GM19438 (cell line): Measurements from ENCODE around the gene REPIN1.
A peak's percentile ranks its signal among the peaks of the same experiment; 100 is the strongest.

Experiments used
- ATAC-seq: cut with Tn5 transposase; IDR thresholded peaks from one replicate; pipeline ENCODE4 v1.9.1; 2021; ENCODE audit warnings: low read depth; ENCODE audit not compliant: unreplicated experiment

REPIN1 gene

GRCh38 chr7:150368096-150368883, at the start of gene REPIN1:
Gene REPIN1 (plus strand): TSS chr7:150368822. CDS start chr7:150369712, 890 bp downstream.
- peak; percentile 34 for ATAC-seq

DNA sequence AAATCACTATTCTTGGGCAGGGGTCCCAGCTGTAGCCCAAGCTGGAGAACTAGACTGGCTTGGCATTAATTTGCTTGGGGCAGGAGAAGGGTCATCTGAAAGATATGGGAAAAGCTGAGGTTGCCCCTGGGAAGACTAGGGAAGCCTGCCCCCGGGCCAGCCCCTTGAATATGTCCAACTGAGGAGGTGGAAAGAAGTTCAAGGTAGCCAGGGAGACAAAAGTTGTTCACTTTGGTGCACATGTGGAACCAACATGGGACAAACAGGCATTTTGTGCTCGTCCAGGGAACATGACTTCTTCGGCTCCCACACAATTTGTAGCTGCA, 46.9 kb upstream of the REPIN1 start:
- ATAC-seq: no peak

- ATAC-seq: no peak
Measured at GRCh38 chr7:150322114-150322832, 46.3 kb upstream of the REPIN1 start.

- peak; percentile 58 for ATAC-seq
Measured at GRCh38 chr7:150322833-150323681, 45.6 kb upstream of the REPIN1 start, which contains the start of the genes ACTR3C and LRRC61. Gene ACTR3C (minus strand): TSS chr7:150323545. CDS start chr7:150295296, 28,249 bp downstream. Gene LRRC61 (plus strand): TSS chr7:150323355. CDS start chr7:150336862, 13,507 bp downstream.

DNA sequence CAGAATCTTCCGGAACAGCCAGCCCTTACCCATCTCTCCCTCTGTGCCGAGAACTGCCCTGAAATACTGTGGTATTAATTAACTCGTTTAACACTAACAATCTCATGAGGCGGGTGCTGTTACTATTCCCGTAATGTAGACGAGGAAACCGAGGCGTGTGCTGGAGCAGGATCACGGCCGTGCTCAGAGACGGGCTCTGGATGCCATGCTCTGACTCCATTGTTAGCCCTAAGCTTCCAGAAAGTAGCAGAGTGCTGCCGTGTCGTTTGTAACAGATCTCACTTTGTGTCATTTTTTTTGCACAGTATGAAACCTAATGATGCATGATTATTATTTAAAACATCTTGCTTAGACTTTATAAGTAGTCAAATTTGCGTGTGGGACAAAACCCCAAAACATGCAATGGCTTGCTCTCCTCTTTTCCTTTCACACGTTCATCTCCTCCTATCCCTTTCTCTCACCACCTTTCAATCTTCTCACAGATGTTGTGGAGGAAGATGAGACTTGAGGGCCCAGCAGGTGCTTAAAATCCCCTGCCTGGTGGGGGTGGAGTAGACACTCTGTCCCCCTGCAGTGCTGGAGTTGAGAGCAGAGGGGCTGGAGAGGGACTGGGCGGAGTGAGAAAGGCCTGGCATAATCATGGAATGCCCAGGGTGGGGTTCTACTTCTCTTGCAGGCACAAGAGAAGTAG, 44.8 kb upstream of the REPIN1 start:
- ATAC-seq: peak; percentile 22

DNA sequence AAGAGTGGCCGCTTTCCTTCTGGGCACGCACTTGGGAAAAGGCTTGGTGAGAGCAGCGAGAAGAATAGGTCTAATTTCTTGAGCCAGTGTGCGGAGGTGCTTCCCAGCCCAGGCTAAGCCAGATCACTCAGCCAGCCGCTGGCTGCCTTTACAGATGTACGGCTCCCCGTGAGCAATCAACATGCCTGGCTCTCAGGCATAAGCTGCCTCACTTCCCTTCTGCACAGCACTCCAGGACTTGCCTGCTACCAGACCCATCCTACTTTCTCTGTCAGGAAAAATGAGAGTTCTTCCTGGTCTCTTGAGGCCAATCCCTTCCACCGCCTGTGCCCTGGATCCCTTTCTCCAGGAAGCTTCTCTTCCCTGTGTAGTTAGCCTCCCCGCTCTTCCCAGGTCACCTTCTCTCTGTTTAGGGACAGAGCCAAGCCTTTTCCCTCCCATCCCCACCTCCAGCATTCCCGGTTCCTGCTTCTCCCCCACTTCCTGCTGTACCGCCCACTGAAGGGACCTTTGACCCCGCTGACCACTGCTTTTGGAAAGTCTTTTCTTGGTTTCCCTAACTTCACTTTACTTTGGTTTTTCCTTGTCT, 44.2 kb upstream of the REPIN1 start:
- no peak for ATAC-seq

DNA sequence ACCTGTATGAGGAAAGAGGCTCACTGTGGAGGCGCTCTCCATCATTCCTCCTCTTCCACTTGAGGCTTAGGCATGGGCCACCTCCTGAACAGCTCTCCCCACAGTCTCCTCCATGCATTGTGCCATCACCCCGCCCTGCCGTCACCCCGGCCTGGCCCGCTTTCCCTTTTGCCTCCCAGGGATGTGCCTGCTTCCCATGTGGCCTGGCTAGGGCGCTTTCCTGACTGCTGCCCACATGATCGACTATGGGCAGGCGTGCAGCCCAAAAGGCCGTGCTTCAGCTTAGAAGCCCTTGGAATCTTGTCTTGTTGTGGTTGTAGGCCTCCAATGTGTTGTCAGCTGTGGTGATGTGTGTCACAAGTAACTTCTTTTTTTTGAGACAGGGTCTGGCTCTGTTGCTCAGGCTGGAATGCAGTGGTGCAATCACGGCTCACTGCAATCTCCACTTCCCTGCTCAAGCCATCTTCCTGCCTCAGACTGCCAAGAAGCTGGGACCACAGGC, 43.5 kb upstream of the REPIN1 start:
- ATAC-seq: no peak

DNA sequence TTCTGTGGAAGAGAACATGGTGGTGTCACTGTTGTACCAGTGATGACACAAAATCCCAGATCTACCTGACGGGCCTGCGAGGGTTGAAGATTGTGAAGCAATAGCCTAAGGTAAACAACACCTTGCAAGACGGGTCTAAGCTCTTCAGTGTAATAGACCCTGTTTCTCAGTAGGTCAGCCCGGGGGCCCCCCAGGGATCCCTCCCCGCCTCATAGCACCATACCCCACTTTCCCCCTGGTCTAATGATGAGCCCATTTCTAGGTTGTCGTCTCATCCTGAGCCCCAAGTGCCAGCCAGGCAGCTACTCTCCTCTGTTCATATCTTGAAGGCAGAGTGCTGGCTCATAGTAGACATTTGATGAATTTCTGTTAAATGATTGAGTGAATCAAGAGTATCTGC, 42.7 kb upstream of the REPIN1 start:
- no peak for ATAC-seq

GRCh38 chr7:150326657-150327268, 41.9 kb upstream of the REPIN1 start:
- no peak for ATAC-seq

DNA sequence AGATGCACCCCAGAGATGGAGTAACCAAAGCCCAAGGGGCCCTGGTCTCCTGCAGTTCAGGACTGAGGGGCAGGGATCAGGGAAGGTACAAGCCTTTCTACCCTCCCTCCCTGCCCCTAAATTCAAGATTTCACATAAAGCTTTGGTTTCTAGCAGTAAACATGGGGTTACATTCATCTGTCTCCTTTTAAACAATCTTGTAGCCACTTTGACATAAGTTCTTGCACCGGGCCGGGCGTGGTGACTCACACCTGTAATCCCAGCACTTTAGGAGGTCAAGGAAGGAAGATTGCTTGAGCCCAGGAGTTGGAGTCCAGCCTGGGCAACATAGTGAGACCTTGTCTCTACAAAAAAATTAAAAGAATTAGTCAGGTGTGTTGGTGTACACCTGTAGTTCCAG, 41.3 kb upstream of the REPIN1 start:
- ATAC-seq: no peak

DNA sequence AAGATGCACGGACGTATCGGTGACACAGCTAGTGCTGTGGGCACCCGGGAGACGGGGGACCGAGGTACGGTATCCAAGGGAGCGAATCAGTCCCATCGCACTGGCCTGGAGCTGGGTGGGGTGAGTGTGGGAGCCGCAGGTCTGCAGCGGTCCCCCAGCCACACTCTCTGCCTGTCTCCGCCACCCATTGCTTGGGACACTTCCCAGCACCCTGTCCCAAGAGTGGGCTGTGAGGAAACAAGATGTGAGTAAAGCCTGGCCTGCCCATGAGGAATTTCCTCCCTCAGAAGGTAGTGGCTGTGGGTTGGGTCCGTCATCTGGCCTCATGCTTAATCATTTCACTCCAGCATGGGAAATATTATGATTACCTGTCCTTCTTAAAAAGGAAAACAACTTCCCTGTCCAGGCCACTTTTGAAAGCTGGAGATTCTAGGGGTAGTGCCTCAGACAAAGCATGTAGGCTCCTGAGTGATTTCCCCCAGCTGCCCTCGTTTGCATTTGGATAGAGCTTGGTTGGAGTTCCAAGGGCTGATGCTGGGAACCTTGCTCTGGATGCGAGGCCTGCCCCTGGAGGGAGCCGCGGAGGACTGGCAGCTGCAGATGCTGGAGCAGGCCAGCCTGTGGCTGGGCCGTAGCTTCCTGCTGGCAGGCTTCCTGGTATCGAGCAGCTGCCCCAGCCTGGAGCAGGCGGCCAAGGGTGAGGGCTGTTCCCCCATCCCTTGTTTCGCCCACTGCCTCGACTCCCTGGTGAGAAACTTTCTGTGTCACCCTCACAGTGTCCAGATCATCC, 39.1 kb upstream of the REPIN1 start:
- no peak for ATAC-seq

- ATAC-seq: no peak
Measured at GRCh38 chr7:150330211-150330885, 38.3 kb upstream of the REPIN1 start.

GRCh38 chr7:150332852-150333635, 35.6 kb upstream of the REPIN1 start:
- no peak for ATAC-seq

- ATAC-seq: no peak
Measured at GRCh38 chr7:150333659-150334058, 35.0 kb upstream of the REPIN1 start.

- ATAC-seq: no peak
Measured at GRCh38 chr7:150334108-150334507, 34.5 kb upstream of the REPIN1 start.

- no peak for ATAC-seq
Measured at GRCh38 chr7:150335108-150335773, 33.4 kb upstream of the REPIN1 start.

DNA sequence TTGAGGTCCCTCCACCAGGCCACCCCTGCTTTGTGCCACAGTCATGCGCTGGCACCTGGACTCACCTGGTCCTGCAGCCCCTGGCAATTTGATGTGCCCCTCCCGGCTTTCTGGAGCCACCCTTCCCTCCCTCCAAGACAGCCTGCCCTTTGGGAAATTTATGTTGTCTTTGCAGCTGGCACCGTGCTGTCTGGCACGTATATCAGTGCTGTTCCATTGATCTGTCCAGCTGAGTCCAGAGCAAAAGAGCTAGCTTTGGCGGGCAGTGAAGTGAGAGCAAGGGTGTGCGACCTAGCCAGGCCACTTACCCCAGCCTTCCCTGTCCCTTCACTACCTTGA, 32.9 kb upstream of the REPIN1 start:
- no peak for ATAC-seq
